CD1c-positive myeloid dendritic cell (primary cell): ENCODE results near the gene NRCAM.
"Not testable (repeated sequence)": the region's sequence is repeated elsewhere in the genome, so short reads cannot be mapped to it uniquely, and the experiment has no call there.

ENCODE experiments used
- DNase-seq: peaks from one replicate; pipeline ENCODE4 v3.0.0-alpha.2; 2016; ENCODE audit errors: extremely low spot score

Gene NRCAM

DNA sequence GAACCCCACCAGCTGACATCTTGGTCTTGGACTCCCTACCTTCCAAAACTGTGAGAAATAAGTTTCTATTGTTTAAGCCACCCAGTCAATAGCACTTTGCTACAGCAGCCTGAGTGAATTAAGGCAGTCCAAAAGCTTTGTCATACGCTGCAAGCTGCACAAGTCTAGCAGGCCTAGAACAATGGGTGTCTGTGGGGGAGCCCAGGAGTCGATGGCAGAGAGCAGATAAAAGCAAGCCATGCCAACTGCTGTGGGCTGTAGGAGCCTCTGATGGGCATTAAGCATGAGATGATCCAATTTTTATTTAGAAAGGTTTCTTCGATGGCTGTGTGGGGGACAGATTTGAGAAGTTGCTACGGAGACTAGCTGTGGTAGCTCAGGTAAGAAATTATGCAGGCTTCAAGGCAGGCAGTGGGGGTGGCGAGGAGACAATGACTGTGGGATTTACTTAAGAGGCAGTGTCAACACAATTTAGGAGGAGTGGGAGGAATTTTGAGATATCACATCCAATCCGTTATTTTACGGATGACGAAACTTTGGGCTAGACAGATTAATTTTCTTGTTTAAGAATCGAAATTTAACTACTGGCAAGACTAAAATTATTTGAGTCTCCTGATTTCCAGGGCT lies 110.4 kb downstream of the NRCAM start:
- no peak for DNase-seq

DNA sequence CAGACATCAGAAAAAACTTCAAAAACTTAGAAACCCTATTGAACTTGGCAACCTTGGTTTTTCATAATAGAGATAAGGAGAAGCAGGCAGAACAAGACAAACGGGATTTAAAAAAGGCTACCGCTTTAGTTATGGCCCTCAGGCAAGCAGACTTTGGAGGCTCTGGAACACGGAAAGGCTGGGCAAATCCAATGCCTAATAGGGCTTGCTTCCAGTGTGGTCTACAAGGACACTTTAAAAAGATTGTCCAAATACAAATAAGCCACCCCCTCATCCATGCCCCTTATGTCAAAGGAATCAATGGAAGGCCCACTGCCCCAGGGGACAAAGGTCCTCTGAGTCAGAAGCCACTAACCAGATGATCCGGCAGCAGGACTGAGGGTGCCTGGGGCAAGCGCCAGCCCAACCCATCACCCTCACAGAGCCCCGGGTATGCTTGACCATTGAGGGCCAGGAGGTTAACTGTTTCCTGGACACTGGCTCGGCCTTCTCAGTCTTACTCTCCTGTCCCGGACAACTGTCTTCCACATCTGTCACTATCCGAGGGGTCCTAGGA lies 115.3 kb downstream of the NRCAM start:
- no peak for DNase-seq

DNA sequence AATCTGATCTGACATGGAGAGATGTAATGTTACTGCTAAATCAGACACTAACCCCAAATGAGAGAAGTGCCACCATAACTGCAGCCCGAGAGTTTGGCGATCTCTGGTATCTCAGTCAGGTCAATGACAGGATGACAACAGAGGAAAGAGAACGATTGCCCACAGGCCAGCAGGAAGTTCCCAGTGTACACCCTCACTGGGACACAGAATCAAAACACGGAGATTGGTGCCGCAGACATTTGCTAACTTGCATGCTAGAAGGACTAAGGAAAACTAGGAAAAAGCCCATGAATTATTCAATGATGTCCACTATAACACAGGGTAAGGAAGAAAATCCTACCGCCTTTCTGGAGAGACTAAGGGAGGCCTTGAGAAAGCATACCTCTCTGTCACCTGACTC lies 115.8 kb downstream of the NRCAM start:
- DNase-seq: not testable (repeated sequence)

DNA sequence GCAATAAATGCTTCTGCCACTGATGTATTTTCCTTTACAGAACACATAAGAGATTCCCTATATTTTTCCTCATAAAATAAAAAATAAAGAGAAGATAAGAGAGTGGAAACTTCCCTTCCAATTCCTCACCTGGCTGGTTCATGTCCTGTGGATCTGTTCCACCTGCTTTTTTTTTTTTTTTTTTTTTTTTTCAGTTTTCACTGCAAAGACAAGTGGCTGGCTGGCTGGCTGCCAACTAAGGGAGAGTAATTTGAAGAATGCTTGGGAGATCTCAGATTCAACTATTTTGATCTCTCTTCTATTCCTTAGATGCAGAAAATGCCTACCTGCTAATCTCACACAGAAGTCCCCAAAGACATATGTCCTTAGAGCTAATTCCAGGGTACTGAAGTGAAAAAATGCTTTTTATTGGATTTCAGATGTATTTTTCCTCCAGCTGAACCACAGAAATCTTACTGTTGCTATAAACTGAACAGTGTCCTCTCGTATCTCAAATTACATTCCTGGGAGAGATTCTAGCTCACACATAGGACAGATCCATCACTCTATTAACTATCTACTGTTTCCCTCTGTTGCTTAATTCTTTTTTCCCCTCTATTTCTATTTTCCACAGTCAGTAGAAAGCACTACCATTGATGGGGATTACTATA lies 120.8 kb downstream of the NRCAM start:
- no peak for DNase-seq

DNA sequence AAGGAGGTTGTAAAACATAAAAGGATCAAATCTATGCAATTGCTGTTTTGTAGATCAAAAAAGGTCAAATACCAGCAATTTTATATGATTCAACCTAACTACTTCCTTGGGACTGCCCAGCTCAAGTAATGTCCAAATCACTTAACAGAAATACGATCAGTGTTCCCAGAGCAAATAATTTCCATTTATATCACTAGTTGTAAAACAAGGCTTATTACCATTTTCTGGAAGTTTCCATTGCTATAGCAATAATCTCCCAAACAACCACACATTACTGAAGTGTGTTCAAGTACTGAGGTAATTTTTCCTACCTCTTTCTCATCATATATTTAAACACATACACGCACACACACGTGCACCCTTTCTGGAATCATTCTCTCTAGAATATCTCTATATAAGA lies 123.3 kb downstream of the NRCAM start:
- no peak for DNase-seq

DNA sequence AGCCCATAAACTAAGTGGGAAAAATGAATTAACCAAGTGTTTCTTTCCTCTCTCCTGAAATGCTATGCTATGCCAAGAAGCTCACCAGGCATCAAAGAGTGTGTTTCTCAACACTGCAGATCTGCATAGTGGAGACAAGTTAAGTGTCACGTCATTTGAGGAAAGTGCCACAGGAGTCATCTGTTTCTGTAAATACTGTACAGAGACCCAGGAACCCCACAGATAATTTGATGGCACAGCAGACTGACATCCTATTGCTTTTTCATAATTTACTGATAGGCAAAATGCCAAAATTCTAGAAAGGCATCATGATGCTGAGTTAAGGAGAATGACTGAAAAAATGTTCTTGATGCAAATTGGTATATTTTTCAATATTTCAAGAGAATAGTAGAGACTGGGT lies 124.3 kb downstream of the NRCAM start:
- no peak for DNase-seq

DNA sequence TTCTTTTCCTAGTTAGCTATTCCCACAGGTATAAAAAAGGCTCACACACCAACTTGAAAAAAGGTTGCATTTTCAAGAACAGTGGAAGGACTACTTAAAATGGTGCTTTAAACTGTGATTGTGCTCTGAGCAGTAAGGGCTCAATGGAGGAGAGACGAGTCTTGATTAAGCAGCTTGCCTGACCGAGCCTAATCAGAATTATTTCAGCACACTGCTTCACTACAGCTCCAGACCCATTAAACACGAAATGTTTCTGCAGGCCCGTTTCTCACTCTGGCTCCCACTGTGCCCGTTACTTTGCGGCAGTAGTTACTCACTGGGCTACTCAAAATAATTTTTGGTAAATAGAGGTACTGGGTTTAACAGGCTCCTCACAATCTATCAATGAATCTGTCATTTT lies 126.0 kb downstream of the NRCAM start:
- DNase-seq: no peak

DNA sequence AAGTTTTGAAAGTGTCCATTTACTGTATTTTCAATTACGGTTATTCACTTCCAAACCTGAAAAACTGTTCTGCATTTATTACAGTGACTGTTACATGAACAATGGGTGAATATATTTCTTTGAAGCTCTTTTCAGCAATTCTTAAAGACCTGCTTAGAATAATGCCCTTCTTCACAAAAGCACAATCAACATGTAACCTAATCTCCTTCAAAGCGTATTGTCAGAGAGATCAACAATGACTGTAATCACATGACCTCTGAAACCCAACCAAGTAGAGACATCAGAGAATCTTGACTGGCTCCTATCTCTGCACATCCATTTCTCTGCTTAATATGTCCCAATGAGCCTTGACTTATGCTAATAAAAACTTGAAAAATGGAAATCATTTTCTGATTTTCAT lies 126.7 kb downstream of the NRCAM start:
- DNase-seq: no peak

DNA sequence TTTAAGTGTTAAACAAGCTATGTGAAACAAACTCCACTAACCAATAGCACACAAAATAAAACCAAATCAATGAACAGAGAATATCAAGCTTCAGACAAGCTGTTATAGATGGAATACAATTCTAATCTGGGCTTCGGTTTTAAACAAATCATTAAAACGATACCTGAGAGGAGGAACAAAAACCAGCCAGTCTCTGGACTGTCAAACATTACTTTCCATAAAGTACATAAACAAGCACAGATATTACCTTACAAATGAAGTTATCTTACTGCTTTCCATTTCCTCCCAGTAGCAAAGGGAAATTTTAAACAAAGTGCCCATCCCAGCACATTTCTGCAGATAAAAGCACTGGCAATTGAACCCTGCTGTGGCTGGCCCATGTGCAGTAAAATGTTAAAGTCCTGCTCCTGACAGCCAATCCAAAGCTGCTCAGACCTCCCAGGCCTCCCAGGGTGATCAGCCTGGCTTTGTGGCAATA lies 128.0 kb downstream of the NRCAM start:
- no peak for DNase-seq

DNA sequence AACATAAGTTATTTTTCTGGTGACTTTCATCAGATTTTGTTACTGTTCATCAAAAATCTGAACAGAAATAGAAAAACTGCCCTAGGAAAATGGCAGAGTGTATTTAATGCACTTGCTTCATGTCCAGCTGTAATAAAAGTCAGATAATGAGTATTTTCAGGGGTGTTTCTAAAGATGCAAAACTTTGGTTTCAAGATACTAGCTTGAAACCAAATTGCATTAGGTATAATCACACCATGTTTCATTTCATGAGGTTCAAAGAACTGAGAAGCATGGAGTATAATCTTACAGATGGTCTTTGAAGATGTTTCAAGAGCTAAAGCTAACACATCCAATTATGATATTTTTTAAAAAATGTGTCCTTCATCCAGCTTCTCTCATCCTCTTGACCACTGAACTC lies 128.9 kb downstream of the NRCAM start:
- no peak for DNase-seq

DNA sequence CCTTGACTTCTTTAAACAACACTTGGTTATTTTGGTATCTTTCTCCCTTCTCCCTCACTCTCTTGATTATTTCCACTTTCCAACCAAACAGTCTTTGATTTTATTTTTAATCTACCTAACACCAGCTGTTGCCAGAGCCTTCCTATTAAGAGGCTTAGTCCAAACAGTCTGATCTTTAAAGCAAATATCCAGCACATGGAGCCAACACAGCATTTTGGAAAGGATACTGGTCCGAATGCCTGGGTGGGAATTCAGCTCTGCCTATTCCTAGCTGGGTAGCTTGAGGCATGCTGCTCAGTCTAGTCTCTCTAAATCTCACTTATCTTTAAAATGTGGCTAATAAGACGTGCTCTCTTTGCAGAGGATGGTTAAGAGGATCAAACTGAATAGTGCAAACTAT lies 129.3 kb downstream of the NRCAM start:
- no peak for DNase-seq

DNA sequence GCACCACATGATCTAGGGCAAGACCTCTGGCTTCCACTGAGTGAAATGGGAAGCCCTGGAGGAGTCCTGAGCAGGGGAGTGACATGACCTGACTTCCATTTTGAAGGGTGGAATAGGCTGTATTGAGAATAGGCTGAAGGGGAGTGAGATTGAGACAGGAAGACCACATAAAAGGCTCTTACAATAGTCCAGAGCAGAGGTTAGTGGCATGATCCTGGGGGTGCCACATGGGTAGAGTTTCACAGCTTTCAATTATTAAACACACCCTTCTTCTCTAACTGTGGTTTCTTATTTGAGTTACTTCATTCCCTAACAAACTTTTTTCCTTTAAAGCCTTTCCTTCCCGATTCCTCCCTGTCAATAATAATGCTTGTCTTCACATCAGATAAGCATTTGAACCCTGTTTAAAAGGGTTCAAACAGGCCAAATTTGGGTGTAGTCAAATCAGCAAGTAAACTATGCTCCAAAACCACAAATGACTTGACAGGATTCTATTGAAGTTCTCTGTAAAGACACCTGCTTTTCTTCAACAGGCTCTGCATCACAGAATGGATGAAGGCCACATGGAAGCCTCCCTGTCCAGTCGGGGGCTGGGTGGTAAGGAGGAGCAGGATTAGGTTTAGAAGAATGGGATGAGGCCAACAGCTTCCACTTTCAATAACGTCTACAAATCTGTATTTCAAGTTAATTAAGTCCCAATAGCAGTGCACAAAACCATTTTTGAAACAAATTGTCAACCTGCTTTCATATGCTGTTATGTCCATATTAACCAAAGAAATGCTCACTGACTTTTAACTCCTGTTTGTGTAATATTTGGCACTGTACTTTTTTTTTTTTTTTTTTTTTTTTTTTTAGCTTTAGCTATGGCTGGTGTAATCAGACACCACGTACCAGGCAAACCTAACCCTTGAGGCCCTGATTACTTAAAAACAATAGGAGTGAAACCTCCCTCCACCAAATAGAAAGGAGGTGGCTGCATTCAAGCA lies 131.9 kb downstream of the NRCAM start:
- DNase-seq: no peak

DNA sequence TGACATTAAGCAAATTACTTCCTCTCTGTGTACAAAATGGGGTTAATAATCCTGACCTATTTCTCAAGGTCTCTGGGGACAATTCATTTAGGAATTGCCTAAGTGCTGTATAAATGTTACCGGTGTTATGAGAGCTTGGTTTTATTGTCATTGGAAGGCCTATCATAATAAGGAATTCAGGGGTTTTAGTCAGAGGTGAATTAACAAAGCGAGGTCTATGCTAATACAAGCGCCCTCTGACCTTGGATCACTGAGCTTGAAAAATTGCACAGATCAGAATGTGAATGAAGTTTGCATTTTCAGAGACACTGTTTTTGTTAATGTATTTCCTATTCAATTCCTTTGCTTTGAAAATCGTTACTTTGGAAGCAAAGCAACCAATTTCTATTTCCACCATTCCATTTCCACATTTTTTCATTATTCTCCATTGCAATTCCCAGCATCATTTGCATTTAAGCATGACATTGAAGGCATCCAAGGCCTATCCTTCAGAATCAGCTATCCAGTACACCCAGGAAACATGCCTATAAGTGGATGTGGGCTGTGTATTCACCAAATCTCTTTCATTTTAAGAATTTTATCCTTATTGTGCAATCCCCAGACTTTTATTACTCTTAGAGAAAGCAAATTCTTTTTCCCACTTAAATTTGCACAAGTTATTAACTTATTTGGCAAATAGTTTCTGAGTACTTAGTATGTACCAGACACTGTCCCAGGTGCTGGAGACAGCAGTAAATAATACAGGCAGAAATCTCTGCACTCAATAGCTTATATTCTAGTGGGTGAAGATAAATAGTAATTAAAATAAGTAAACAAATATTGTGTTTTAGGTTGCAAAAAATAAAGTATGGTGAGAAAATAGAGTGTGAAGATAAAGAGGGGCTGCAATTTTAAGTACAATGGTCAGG lies 133.1 kb downstream of the NRCAM start:
- DNase-seq: no peak

DNA sequence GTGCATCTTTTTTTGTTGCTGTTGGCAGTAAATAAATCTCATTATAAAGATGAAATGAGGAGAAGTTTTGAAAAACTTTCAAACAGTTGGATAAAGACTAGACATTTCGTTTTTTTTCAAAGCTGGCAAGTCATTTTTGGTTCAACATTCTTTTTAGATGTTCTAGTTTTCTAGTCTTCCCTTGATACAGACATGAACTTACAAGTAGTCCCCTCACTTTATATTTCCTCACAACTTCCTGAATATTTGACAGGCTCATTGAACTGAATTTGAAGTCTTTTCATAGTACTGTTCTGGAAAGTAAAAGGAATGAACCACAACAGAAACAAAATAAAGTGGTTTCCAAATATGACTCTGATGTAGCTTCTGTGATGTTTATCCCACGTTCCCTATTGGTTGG lies 134.2 kb downstream of the NRCAM start:
- no peak for DNase-seq

DNA sequence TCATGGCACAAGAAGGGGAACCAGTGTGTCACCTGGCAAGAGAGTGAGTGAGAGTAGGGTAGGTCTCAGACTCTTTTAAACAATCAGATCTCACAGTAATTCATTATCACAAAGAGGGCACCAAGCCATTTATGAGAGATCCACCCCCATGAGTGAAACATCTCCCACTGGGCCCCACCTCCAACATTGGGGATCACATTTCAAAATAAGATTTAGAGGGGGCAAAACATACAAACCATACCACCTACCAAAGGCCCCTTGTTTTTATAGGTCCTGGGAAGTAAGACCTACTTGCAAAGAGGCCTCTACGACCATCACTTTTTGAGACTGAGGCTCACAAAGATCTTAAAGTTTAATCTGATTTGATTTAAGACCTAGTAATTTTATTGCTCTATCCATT lies 134.9 kb downstream of the NRCAM start:
- DNase-seq: no peak

DNA sequence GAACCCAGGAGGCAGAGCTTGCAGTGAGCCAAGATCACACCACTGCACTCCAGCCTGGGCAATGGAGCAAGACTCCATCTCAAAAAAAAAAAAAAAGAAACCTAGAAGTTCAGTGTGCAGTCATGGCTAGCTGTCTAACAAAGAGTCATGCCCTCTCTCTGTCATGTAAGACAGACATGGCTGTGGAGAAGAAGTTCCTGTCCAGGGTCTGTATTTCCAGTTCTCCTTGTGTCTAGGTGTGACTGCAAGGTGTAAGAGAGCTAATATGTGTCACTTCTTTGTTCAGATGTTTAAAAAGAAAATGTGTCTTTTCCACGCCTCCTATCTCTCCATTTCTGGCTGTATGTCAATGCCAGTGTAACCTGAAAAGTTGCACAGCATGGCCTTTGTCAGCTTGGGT lies 139.5 kb downstream of the NRCAM start:
- no peak for DNase-seq

DNA sequence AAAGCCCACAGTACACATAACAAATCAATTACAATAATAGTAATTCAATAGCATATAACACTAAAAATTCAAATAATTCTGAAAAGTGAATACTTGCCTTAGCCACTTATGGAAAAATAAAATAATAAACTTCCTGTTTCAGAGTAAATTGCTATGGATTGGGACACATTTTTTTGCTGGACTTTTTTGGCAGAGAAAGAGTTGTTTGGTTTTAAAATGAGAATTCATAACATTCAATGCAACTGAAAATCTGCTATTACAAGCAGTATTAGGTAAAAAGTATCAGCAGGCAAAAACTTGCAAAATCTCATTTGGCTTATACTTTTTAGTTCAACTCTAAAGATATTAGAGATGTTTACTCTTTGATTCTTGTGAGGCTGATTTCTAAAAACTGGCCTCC lies 141.7 kb downstream of the NRCAM start:
- DNase-seq: no peak

DNA sequence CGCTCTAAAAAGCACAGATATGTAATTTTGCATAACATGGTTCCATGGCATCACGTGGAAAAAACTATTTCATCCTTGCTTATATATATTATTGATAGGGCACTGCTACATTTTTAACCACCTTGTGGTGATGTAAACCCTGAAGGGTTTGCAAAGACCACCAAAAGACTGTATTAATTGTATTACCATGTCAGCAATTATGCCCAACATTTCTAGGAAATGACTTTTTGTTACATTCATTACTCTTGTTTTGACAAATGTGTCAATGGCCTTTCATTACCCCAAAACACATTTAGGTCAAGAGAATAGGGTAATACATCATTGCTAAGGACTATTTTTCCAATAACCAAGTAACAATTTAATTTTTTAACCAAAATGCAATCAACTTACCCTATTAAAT lies 142.2 kb downstream of the NRCAM start:
- DNase-seq: no peak

DNA sequence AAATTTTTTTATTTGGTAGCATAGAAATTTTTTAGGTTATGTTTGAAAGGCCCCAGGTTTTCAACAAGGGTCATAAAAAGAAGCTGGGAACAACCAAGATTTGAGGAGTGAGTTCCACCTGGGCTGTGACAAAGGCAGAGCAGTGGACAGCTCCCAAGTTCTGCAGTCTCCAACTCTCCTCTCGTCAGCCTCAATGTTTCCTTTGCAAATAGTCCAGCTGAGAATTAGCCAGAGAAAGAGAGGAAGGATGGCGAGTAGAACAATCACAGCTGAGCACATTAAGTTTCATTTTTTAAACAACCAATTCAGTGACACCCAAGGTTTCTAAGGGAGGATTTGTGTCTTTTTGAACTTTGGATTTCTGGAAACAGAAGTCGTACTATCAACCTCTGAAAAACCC lies 143.2 kb downstream of the NRCAM start:
- no peak for DNase-seq

DNA sequence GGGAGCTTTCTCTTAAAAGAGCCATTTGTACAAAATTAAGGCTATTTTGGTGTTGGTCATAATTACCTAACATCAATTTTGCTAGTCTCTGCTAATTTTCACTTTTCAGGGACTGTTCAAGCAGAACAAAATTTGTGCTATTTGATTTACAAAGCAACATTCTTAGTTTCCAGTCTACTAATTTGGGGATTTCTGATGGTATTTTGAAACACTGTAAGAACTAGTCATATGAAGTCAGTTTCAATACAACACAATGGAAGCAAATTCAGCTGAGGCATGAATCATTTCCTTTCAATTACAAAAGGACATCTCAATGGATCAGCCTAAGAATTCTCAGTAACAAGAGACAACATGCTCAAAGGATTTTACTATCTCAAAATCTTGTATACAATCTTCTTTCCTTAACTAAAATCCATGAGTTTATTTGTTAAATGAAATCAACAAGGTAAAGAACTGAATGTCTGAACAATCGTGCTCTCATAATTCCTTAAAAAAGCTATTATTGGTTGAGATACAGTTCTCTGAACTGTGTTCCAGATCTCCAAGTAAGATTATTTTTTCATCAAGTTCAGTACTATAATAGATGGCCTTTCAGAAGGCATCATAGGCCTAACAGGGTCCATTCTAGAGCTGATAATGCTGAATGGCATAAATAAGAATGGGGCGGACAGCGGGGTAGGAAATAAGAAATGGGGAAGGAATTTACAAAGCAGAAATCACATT lies 144.6 kb downstream of the NRCAM start:
- no peak for DNase-seq

DNA sequence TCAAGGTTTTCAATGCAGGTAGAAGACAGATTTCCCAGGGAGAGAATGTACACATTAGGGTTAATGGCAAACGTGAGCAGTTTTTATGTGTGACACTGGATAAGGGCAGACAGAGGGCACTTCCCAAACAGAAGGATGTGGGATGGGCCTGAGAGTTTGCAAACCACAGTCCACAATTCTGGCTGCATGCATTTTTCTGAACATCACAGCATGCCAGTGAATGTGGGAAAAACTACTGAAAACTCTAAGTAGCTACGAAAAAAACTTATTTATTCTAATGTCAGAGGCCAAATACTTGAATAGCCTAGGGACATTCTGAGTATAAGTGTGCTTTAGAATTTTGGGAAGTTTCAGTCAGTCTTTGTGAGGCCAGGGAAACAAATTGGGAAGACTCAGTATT lies 145.9 kb downstream of the NRCAM start:
- no peak for DNase-seq
